ENCODE results near the gene MAGEF1. TPM values are rescaled to one million over a fixed set of nuclear protein-coding genes. Genes with fewer than 3 reads are reported as not detected.

Gene MAGEF1
- total and polyA plus RNA-seq, 11 donors = 24.7 to 36.4 (median 31.8) TPM

- TF ChIP-seq, protein P1, sequence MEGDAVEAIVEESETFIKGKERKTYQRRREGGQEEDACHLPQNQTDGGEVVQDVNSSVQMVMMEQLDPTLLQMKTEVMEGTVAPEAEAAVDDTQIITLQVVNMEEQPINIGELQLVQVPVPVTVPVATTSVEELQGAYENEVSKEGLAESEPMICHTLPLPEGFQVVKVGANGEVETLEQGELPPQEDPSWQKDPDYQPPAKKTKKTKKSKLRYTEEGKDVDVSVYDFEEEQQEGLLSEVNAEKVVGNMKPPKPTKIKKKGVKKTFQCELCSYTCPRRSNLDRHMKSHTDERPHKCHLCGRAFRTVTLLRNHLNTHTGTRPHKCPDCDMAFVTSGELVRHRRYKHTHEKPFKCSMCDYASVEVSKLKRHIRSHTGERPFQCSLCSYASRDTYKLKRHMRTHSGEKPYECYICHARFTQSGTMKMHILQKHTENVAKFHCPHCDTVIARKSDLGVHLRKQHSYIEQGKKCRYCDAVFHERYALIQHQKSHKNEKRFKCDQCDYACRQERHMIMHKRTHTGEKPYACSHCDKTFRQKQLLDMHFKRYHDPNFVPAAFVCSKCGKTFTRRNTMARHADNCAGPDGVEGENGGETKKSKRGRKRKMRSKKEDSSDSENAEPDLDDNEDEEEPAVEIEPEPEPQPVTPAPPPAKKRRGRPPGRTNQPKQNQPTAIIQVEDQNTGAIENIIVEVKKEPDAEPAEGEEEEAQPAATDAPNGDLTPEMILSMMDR (IDR thresholded peaks at IDR 0.05) = no peak
- TF ChIP-seq POLR2A (IDR thresholded peaks at IDR 0.05) = no peak
- peaks cover 0 to 31% (median 11%) of the 10 kb centered on the region in 12 donors for H3K4me1 ChIP-seq
- no peaks in the 10 kb centered on the region for H3K36me3 ChIP-seq
- H3K9me3 ChIP-seq = no peaks in the 10 kb centered on the region
- no peak overlapping the region for H3K4me3 ChIP-seq
- intact Hi-C loops (cut with DNase I) = no loop called here
- H3K27ac ChIP-seq = no peak overlapping the region
- 71 to 84% (median 81%) methylated on average over 14 of the region's 14 CpGs for WGBS, 4 donors
- ATAC-seq = no peak
- no peaks in the 10 kb centered on the region for H3K27me3 ChIP-seq
- no peak for DNase-seq
Observed at GRCh38 chr3:184759666-184760200, 47.9 kb upstream of the MAGEF1 start.

GRCh38 chr3:184758056-184758455 lies 46.2 kb upstream of the MAGEF1 start:
- no peak for ATAC-seq
- intact Hi-C loops (cut with DNase I) = no loop called here
- peaks cover 0 to 31% (median 11%) of the 10 kb centered on the region in 12 donors for H3K4me1 ChIP-seq
- no peak for DNase-seq
- H3K27ac ChIP-seq = no peak overlapping the region
- no peak overlapping the region for H3K4me3 ChIP-seq
- TF ChIP-seq POLR2A (IDR thresholded peaks at IDR 0.05) = no peak
- TF ChIP-seq, protein P1 (IDR thresholded peaks at IDR 0.05) = no peak
- H3K36me3 ChIP-seq = no peaks in the 10 kb centered on the region
- WGBS, 4 donors = 91 to 98% (median 98%) methylated on average over 11 of the region's 11 CpGs
- no peaks in the 10 kb centered on the region for H3K9me3 ChIP-seq
- no peaks in the 10 kb centered on the region for H3K27me3 ChIP-seq

DNA sequence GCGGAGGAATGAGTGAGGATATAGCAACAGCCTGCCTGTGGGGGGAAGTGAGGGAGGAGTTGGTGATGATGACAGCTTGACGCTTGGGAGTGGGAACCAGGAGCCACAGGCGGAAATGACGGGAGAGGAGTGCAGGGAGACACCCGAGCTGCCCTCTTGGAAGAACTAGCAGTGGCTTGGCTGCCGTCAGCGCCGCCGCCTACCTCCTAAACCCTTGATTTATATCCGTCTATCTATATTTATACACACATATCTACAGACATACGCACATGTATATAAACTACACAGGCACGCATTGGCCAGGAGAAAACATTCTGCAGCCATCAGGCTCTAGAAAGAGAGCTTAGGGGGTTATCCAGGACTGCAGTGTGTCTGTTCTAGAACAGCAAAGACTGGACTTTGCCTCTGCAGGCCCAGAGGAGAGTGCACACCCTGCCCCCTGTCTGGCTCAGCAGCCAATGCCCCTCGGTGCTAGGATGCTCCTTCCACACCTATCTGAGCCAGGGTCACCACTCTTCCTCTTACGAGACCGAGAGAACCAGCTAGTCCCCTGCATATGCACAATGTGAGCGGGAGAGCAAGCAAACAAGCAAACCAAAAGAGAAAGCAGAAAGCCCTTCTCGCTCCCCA lies 45.3 kb upstream of the MAGEF1 start:
- H3K4me3 ChIP-seq = peak overlapping the region in 7 of 12 donors; percentile 4 to 31 (median 20)
- DNase-seq = peak; percentile 72 to 79 (median 74)
- H3K27ac ChIP-seq = peak overlapping the region in 7 of 12 donors; percentile 13 to 73 (median 63)
- no peaks in the 10 kb centered on the region for H3K9me3 ChIP-seq
- no peaks in the 10 kb centered on the region for H3K36me3 ChIP-seq
- intact Hi-C loops (cut with DNase I) = no loop called here
- H3K4me1 ChIP-seq = peaks cover 0 to 31% (median 11%) of the 10 kb centered on the region in 12 donors
- 31 to 42% (median 35%) methylated on average over 17 of the region's 17 CpGs for WGBS, 4 donors
- TF ChIP-seq, protein P1 (IDR thresholded peaks at IDR 0.05) = no peak
- TF ChIP-seq POLR2A (IDR thresholded peaks at IDR 0.05) = peak in 1 of 2 donors; percentile 9
- H3K27me3 ChIP-seq = no peaks in the 10 kb centered on the region
- peak; percentile 72 to 94 (median 84) for ATAC-seq

DNA sequence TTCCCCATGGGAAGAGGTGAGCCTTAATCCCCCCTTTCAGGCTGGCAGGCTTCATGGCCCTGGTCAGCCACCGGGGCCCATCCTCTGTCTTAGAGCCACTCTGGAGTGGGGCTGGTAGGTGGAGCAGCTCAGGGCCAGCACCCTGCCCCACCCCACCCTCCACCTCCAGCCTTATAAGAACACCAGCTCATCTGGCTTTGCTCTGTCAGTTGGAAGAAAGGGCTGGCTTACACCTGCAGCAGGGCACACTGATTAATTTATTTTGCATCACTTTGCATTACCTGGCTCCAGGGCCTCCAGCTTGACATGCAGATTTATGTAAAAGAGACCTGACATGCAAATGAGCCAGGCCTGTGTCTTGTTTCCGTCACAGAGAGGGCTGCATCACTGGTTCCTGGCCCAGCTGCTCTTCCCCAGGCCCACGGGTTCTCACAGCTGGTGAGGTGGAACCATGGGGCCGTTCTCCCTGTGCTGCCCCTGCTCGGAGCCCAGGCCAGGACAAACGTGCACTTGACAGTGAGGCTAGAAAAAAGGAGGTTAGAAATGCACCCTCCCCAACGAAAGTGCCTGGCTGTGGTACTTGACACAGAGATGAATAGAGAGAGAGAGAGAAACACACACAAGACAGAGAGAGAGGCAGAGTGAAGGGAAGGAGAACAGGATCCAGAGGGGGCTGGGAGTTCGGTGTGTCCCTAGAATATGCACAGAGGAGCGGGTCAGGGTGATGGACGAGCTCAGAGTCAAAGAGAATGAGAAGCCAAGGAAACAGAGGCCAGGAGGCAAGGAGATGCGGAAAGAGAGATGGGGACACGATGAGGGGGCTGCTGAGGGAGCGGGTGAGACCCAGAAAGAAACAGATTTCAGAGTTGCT lies 44.5 kb upstream of the MAGEF1 start:
- H3K4me1 ChIP-seq = peaks cover 0 to 28% (median 11%) of the 10 kb centered on the region in 12 donors
- peak in 3 of 4 donors; percentile 8 to 36 (median 33) for ATAC-seq
- intact Hi-C loops (cut with DNase I) = no loop called here

More for the DNA sequence above, 44.5 kb upstream of the MAGEF1 start:
- 54 to 62% (median 55%) methylated on average over 12 to 13 of the region's 13 CpGs for WGBS, 4 donors
- H3K36me3 ChIP-seq = no peaks in the 10 kb centered on the region
- peak overlapping the region in 6 of 12 donors; percentile 13 to 70 (median 60) for H3K27ac ChIP-seq
- H3K9me3 ChIP-seq = no peaks in the 10 kb centered on the region
- H3K4me3 ChIP-seq = peak overlapping the region in 4 of 12 donors; percentile 20 to 31 (median 25)
- no peaks in the 10 kb centered on the region for H3K27me3 ChIP-seq
- DNase-seq = no peak
- TF ChIP-seq, protein P1 (IDR thresholded peaks at IDR 0.05) = no peak
- TF ChIP-seq POLR2A (IDR thresholded peaks at IDR 0.05) = no peak
